HG03045 (cell line): Measurements from ENCODE around the gene DYNC1LI1.
A peak's percentile ranks its signal among the peaks of the same experiment; 100 is the strongest.
"Not testable (repeated sequence)": the region's sequence is repeated elsewhere in the genome, so short reads cannot be mapped to it uniquely, and the experiment has no call there.

Source experiments
- ATAC-seq: cut with Tn5 transposase; IDR thresholded peaks from one replicate; pipeline ENCODE4 v1.9.1; 2021; ENCODE audit warnings: mild to moderate bottlenecking, moderate library complexity; ENCODE audit not compliant: unreplicated experiment

Gene DYNC1LI1

DNA sequence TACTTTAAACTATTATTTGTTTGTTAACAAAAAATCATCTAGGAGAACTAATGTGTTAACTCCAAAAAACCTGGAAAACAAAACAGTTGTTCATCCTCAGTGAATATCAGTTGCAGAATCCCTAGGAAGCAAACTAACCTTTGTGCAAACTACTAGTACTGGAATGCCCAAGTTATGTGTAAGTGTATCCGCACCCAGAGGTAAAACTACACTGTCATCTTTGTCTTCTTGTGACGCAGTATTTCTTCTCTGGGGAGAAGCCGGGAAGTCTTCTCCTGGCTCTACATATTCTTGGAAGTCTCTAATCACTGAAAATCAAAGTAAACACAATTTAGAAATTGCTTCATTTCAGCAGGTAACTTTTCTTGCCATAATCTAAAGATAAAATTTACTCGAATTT is 29.8 kb downstream of the DYNC1LI1 start:
- ATAC-seq = no peak

DNA sequence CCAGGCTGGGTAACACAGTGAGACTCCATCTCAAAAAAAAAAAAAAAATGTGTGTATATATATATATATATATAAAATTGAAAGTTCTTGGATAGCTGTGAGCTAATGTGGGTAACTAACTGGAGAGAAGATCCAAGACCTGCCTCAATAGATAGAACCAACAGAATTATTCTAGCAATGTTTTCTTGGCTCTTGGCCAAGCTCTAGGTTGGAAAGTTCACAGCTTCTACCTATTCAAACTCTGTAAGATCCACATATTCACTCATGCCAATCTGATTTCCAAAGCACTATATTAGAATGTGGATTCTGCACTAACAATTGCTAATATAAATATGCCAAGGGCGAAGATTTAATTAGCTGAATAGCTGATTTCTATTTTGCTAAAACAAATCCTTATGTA is 38.2 kb downstream of the DYNC1LI1 start:
- ATAC-seq = no peak

DNA sequence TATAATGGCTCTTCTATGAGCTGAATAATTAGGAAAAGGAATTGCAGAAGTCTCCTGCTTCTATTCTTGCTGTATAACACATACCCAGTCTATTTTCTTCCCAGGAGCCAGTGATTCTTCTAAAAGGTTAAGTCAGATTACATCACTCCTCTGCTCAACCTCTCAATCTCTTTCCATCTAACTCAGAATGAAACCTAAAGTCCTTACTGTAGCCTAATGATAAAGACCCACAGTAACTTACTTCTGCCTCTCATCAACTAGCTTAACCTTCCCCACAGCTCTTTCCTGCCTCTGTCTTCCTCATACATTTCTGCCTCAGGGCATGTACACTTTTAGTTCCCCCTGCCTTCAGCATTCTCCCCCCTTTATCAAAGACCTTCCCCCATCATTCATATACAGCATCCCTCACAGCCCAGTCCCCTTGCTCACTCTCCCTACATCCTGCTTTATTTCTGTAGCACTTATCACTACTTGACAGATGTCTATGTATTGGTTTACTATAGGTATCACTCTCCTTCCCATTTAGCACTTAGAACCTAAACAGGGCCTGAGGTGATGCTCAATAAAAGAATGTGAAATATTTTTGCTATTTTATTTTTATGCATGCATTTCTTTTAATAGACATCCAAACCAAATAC is 39.5 kb downstream of the DYNC1LI1 start:
- ATAC-seq = no peak

DNA sequence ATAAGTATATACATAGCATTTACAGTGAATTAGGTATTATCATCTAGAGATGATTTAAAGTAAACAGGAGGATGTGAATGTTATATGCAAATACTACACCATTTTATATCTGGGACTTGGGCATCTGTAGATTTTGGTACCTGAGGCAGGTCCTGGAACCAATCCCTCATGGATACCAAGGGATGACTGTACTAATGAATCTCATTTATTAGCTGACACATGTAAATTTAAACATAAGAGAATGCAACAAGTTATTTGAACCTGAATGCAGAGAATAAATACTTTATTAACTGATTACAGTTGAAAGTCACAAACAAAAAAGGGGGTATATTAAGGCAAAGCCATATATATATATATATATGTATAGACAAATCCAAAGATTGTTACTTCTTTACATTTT is 44.9 kb downstream of the DYNC1LI1 start:
- no peak for ATAC-seq

DNA sequence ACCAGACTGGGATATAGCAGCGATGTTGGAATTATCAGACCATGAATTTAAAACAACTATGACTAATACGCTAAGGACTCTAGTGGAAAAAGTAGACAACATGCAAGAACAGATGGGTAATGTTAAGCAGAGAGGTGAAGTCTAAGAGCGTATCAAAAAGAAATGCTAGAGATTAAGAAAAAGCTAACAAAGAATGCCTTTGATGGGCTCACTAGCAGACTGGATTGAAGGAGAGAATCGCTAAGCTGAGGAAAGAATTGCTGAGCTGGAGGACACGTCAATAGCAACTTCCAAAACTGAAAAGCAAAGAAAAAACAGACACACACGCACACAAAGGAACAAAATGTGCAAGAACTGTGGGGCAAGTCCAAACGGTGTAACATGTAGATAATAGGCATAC is 48.0 kb downstream of the DYNC1LI1 start:
- no peak for ATAC-seq

DNA sequence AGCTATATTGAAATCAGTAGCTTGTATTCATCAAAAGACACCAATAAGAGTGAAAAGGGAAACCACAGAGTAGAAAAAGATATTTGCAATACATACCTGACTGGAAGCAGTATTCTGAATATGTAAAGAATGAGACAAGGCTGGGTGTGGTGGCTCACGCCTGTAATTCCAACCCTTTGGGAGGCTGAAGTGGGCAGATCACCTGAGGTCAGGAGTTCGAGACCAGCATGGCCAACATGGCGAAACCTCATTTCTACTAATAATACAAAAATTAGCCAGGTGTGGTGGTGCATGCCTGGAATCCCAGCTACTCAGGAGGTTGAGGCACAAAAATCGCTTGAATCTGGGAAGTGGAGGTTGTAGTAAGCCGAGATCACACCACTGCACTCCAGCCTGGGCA is 51.7 kb downstream of the DYNC1LI1 start:
- not testable (repeated sequence) for ATAC-seq

DNA sequence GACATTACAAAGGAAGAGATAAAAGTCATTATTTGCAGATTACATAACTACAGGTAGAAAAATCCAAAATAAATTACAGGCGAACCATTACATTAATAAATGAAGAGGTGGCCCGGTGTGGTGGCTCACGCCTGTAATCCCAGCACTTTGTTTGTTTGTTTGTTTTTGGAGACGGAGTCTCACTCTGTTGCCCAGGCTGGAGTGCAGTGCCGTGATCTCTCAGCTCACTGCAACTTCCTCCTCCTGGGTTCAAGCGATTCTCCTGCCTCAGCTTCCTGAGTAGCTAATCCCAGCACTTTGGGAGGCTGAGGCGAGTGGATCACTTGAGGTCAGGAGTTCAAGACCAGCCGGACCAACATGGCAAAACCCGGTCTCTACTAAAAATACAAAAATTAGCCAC is 53.9 kb downstream of the DYNC1LI1 start:
- peak; percentile 15 for ATAC-seq

DNA sequence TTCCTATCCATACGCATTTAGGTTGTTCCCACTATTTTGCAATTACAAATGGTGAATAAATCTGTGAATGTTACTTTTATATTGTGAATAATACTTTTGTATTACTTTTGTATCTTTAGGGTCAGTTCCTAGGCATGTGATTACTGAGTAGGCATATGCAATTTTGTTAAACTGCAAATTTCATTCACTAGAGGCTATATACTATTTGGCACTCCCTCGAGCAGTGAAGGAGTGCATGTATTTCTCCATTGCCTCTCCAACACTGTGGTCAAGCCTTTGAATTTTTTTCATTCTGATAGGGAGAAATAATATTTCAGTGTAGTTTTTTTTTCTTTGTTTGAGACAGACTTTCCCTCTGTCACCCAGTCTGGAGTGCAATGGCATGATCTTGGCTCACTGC is 59.7 kb downstream of the DYNC1LI1 start:
- ATAC-seq = no peak

DNA sequence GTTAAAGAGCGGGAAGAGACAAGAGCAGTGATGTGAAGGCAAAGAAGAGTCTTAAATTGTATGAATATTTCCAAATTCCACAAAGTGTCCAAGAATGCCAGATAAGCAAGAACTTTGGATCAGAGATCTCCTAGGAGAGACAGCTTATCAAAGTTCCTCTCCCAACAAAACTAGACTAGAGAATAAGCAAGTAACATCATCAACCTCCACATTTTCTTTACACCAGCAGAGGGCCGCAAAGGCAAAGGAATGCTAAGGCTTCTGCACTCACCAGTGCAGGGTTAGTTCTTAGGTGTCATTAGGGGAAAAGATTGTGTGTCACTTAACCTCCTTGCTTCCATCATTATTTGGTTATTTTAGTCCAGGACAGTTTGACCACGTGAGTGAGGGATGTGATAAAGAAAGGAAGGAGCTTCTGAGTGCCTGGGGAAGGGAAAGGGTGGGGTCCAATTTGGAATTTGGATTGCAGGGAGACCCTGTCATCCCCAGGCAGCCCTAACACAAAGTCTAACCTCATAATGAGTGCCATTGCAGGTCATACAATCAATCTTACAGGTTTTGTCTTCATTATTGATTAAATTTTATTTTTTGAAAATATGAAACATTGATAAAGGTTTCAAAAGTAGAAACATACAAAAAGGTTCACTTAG is 60.5 kb downstream of the DYNC1LI1 start:
- ATAC-seq = peak; percentile 74

DNA sequence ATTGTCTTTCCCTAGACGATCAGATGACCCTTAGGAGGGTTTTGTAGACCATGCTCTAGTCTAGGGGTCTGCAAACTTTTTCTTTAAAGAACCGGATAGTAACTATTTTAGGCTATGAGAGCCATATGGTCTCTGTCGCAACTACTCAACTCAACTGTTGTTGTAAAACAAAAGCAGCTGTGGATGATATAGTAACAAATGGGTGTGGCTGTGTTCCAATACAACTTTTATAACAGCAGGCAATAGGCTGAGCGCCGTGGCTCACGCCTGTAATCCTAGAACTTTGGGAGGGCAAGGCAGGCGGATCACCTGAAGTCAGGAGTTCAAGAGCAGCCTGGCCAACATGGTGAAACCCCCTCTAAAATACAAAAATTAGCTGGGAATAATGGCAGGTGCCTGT is 61.9 kb downstream of the DYNC1LI1 start:
- ATAC-seq = no peak

DNA sequence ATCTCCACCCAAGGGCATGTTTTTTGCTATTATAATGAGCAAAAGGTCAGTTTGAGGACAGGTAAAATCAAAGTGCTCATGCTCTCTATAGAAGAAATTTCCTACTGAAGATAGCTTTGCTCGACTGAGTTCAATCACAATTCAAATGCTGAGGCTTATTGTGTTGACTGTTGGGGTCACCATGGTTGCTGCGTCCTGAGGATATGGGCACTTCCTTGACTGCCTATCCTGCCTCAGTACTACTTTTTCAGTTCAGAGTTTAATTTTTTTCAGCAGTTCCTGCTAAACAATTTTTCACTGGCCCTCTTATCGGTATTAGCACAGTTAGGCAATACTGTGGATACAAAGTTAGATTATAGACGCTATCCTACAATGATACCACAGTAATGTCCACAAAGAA is 64.2 kb downstream of the DYNC1LI1 start:
- ATAC-seq = no peak

DNA sequence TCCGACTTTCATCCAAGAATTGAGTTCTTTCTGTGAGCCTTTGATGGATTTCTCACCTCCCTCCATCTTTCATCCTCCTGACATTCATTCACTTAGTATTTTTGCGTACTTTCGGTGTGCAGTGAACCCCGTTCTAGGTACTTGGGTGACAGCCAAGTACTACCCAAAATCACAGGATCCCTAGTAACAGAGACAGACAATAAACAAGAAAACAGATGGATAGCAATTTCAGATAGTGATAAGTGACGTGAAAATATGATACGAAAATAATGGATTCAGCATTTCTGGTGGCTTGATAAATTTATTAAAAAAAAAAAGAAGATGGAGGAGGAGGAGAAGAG is 67.7 kb downstream of the DYNC1LI1 start:
- ATAC-seq = no peak

DNA sequence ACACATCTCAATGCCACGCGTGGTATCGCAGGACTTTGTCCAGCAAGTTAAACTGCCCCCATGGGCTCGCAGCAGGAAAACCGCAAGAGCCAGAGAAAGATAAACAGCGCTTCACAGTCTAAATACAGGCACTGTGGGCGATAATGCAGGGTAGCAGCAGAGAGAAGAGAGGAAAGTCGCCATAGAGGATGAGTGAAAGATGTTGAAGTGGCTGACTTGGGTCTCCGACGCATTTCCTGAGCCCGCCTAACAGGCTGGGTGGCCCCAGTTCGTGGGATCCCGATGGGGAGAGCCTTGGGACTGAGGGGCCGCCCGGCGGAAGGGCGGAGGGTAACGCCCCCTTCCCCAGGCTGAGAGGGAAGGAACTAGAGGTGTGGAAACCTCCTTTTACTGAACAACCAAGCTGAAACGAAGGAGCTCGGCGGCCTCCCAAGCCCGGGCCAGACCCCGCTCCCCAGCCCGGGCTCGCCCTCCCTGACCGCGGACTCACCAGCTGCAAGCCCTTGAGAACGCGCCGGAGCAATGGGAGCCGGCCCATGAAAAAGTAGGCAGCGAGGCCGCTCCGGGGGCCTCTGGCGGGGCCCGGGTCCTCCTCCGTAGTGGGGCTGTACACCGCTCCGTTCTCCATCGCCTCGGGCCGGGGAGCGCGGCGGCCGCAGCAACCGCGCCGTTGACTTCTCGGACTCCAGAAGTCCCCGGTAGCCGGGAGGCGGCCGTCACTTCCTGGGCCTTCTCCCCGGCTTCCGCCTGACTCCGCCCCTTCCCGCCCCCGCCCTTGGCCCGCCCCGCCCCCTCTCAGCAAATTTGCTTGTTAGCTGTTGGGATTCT is 68.3 kb downstream of the DYNC1LI1 start, which contains the start of gene CMTM6:
CMTM6 (minus strand) TSS at position 735 of the 828 bp plus-strand sequence; CDS start at position 628, 107 bp downstream.
- ATAC-seq = peak; percentile 79

DNA sequence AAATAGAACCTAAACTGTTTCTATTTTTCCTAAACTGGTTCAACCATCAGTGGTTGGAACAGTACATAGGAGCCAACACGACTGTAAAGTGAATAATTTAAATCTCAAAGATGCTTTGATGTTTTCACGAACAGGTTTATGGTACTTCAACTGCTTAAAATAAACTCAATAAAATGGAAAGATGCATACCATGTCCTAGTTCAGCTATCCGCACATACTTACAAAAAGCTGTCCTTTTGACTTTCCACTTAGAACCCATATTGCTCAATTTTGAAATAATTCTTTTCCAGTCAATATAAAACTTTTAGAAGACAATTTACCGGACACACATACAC is 68.9 kb downstream of the DYNC1LI1 start:
- ATAC-seq = no peak

DNA sequence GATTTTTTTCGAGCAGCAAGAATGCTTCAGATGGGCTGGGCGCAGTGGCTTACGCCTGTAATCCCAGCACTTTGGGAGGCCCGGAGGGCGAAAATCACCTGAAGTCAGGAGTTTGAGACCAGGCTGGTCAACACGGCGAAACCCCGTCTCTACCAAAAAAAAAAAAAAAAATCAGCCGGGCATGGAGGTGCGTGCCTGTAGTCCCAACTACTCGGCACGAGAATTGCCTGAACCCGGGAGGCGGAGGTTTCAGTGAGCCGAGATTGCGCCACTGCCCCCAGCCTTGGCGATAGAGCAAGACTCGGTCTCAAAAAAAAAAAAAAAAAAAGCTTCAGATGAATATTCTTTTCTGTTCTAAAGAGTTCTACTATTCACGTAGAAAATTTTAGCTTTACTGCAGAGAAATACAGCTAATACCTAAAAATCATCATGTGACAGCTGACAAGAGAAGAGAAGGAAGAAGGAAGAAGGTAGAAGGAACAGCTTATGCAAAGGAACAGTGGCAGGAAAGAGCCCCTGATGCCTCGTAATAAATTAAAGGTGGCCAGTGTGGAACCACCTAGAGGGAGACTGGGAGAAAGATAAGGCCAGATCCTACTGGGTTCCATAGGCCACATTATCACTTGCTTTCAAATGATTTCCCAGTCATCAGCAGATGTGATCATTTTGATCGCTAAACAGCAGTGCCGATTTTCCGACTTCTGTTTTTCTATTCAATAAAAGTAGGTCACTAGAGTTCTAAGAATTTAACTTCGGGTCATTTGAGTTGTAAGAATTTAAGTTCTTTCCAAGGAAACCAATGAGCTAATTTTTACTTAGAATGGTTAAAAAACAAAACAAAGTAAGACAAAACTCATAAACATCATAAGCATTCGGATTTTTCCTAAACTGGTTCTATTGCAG is 69.5 kb downstream of the DYNC1LI1 start:
- ATAC-seq = no peak

DNA sequence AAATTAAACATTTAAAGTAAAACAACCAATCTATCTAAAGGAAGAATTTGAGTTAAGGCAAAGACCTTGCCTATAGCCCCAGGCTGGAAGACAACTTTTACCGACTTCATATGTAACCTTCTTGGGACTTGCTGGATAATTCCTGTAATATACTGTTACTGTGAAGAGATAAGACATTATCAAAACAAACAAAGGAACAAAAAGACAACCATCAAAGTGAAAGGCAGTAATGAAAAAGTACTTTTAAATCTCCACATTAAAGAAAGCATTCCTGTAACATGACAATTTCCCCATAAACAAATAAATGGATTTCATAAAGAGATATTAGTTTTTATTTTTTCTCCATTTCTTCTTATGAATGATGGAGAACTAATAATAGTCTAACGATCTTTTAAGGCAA is 70.4 kb downstream of the DYNC1LI1 start:
- no peak for ATAC-seq

DNA sequence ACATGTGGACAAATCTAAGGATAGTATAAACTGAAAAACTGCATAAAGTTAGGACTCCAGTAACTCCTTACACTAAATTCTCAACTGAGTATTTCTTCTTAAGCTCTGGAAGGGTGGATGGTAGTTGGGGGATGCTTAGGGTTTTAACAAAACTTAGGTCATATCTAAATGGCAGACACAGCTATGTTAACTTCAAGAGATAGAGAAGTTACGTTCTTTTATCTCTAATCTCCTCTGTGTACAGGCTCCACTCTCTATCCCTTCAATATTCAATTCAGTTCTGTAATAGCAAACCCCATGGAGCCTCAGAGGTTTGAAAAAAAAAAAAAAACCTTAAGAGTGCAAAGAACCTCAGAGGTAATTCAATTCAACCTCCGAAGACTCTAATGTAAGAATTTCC is 71.1 kb downstream of the DYNC1LI1 start:
- no peak for ATAC-seq

DNA sequence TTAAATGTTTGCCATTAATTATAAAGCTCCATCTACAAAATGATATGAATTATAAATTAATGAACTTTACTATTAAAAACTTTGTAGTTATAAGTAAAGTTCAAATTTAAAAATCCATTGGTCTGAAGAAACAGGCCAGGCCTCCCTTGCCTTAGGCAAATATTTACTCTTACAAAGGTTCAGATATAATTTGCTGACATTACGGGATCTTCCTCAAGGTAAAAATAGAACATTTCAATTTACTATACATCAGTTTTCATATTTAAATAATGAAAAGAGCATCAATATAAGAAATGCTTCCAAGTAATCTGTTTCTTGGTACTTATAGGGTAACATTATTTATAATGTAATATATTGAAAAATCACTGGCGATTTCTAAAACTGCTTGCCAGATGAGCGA is 71.7 kb downstream of the DYNC1LI1 start:
- ATAC-seq = no peak

DNA sequence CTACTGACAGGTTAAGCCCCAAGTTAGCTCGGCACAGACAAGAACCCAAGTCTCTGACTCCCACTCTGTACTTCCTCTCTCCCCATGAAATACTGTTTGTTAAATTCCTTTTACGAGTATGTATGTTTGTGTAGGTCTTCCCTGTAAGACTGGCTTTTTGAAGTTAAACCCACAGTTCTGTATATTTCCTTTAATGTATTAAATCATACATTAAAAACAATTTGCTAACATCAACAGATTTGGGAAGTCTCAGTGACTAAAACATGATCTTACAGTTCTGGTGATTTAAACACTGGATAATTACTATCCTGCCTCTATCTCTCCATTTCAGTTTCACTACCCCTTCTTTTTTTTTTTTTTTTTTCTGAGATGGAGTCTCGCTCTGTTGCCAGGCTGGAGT is 72.4 kb downstream of the DYNC1LI1 start:
- no peak for ATAC-seq

DNA sequence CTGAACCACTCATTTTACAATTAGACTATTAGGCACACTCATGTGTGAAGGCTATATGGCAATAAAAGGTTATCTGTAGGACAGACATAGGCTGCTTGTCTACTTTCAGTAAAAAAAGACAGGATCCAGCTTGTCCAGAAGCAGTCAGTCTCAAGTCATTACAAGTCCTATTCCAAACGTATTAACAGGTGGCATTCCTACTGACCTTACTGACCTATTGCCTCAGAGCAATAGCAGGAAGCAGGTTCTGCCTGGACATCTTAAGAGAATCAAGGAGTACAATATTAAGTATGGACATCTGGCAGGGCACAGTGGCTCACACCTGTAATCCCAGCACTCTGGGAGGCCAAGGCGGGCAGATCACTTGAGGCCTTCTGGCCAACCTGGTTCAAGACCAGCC is 75.0 kb downstream of the DYNC1LI1 start:
- no peak for ATAC-seq

DNA sequence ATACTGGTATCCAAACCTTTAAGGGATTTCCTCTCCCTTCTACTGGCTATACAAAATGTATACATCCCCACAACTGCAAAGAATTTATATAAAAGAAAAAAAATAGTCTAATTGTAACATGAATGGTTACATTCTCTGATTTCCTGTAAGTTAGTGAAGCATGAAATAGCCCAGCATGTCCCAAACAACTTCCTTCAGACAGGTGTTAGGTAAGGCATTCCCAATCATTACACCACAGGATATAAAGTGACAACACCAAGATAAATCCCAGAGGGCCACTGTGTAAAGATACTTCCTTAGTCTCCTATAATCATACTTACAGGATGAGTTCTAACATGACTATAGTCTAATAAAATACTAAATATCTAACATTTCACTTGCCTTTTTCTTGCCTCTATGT is 75.6 kb downstream of the DYNC1LI1 start:
- ATAC-seq = no peak
